GM18508 (cell line): Measurements from ENCODE around the gene SMIM29.

Experiments used
- ATAC-seq: cut with Tn5 transposase; IDR thresholded peaks from one replicate; pipeline ENCODE4 v1.9.1; 2021; ENCODE audit warnings: moderate number of reproducible peaks; ENCODE audit not compliant: insufficient read depth, unreplicated experiment

The SMIM29 gene

DNA sequence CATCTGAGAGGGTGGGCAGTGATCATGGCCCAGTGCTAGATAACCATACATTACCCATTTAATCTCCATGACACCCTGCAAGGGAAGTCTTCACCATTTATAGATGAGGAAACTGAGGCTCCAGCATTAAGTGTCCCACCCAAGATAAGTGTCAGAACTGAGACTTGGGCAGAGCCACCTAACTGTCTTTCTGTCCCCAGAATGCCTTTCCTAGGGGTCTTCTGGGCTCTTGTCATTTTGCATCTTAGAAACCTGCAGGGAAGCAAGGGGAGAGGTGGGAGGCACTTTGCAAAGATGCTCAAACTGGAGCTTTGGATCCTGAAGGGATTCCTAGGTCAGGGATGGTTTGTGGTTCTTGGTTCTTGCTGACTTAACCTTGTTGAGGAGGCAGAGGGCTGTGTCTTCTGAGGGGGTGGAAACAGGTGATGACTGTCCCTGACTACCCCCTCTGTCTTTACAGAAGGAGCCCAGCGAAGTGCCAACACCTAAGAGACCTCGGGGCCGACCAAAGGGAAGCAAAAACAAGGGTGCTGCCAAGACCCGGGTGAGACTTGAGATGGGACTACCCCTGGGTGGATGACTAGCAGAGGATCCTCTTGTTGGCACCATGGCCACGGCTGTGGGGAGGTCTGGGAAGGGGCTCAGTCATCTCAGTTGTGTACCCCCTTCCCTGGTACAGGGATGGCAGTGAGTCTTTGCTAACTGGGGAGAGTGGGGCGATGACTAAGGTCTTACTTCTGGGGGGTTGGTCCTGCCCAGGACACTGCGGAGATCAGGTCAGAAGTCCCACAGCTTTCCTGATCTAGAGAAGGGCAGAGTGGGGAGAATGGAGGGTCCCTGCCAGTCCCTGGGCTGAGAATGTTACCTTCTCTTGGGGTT is 6.3 kb downstream of the SMIM29 start:
- ATAC-seq = no peak

GRCh38 chr6:34241351-34242215 is 7.2 kb downstream of the SMIM29 start:
- ATAC-seq = no peak

GRCh38 chr6:34240329-34241248 is 8.2 kb downstream of the SMIM29 start:
- no peak for ATAC-seq

GRCh38 chr6:34239893-34240292 is 8.9 kb downstream of the SMIM29 start:
- ATAC-seq = no peak

DNA sequence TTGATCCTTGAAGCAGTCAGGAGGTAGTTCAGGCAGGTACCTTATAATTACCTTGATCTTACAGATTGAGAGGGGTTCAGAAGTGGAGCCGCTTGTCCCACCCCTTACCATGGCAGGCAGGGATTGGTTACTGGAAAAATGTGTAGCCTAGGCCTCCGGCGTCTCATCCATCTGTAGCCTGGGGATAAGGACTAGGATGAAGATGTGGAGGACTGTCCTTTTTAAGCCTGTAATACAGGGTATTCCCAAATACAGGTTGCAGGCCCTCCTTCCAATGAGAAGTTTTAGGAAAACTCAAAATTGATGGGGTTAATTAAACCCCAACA is 9.3 kb downstream of the SMIM29 start:
- no peak for ATAC-seq

GRCh38 chr6:34238585-34239499 is 10.0 kb downstream of the SMIM29 start:
- ATAC-seq = no peak

GRCh38 chr6:34237722-34238584 is 10.9 kb downstream of the SMIM29 start:
- no peak for ATAC-seq

DNA sequence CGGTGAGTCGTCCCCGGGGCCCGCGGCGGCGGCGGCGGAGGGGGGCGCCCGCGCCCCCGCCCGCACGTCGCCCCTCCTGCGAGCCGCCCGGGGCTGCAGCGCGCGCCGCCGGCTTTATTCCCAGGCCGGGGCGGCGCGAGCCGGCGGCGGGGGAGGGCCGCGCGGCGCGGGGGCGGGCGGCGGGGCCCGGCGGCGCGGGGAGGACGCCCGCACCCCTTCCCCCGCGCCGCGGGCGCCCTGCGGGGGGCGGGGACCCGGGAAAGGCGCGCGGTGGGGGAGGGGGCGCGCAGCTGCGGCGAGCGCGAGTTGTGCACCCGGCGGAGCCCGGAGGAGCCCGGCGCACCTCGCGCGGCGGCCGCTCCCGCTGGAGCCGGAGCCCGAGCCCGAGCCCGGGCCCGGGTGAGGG is 11.5 kb downstream of the SMIM29 start:
- no peak for ATAC-seq

- peak; percentile 32 for ATAC-seq
These were observed 12.1 kb downstream of the SMIM29 start, which contains the start of gene HMGA1 for GRCh38 chr6:34236443-34237315. Gene HMGA1 (plus strand): TSS chr6:34236873. CDS start chr6:34240781, 3,908 bp downstream.

GRCh38 chr6:34236131-34236442 is 12.7 kb downstream of the SMIM29 start:
- no peak for ATAC-seq

GRCh38 chr6:34235307-34236130 is 13.3 kb downstream of the SMIM29 start:
- no peak for ATAC-seq

GRCh38 chr6:34234667-34235306 is 14.0 kb downstream of the SMIM29 start:
- ATAC-seq = no peak

- no peak for ATAC-seq
These were observed 14.9 kb downstream of the SMIM29 start for GRCh38 chr6:34233867-34234266.

- no peak for ATAC-seq
These were observed 15.9 kb downstream of the SMIM29 start for GRCh38 chr6:34232901-34233300.

- no peak for ATAC-seq
These were observed 17.1 kb downstream of the SMIM29 start for GRCh38 chr6:34231566-34232336.
